Activated CD4-positive, alpha-beta memory T cell treated with anti-CD3 and anti-CD28 coated beads for 36 hours (primary cell): ENCODE measurements around the gene XKRX. TPM values are rescaled to one million over a fixed set of nuclear protein-coding genes. Genes with fewer than 3 reads are reported as not detected.

Experiments used
- CTCF ChIA-PET: fragments of 350-600 bp; sonication (Branson Sonifier 250); formaldehyde crosslinking; loops from one replicate; lab custom pipeline; 2021; ENCODE audit warnings: antibody characterized with exemption, inconsistent platforms; lab: Charles Lee
- POLR2A ChIA-PET: fragments of 350-600 bp; sonication (Branson Sonifier 250); formaldehyde crosslinking; loops from one replicate; lab custom pipeline; 2021; ENCODE audit warnings: antibody characterized with exemption; lab: Charles Lee
- DNase-seq: peaks from one replicate; pipeline ENCODE4 v3.0.0-alpha.2; 2020
- H3K27ac Mint-ChIP-seq: one replicate; pipeline ENCODE4 v1.8.0; 2021; ENCODE audit warnings: mixed read lengths
- H3K27me3 Mint-ChIP-seq: one replicate; pipeline ENCODE4 v1.8.0; 2021; ENCODE audit warnings: mixed read lengths
- H3K36me3 Mint-ChIP-seq: one replicate; pipeline ENCODE4 v1.8.0; 2021; ENCODE audit warnings: mixed read lengths
- H3K4me1 Mint-ChIP-seq: one replicate; pipeline ENCODE4 v1.8.0; 2021; ENCODE audit warnings: low read depth, mixed read lengths
- H3K4me3 Mint-ChIP-seq: one replicate; pipeline ENCODE4 v1.8.0; 2021; ENCODE audit warnings: mild to moderate bottlenecking, mixed read lengths
- H3K9me3 Mint-ChIP-seq: one replicate; pipeline ENCODE4 v1.8.0; 2021; ENCODE audit warnings: mixed read lengths
- intact Hi-C: fragments of 100-400 bp; cut with micrococcal nuclease; formaldehyde crosslinking; loops from one replicate; pipeline ENCODE4 v1.15.1; 2023
- total RNA-seq, 2 experiments: library from RNA; stranded (reverse); gene quantifications; one replicate each; pipeline ENCODE4 v1.2.3, GENCODE V29; 2021

XKRX gene
- total RNA-seq, 2 experiments from 2014 or later: 0.45 to 0.48 TPM

- Mint-ChIP-seq H3K27me3 (peaks cover 1% of the 10 kb centered on the region), H3K4me3 (no peak overlapping the region), H3K27ac (no peak overlapping the region), H3K9me3 (no peaks in the 10 kb centered on the region), H3K36me3 (no peaks in the 10 kb centered on the region), H3K4me1 (peaks cover 3% of the 10 kb centered on the region)
- intact Hi-C loops: no loop called here
- ChIA-PET CTCF (no interaction called here), POLR2A (no interaction called here)
- no peak for DNase-seq
These were observed 48.3 kb downstream of the XKRX start for GRCh38 chrX:100880368-100880767.

- intact Hi-C loops: no loop called here
- Mint-ChIP-seq H3K4me3 (no peak within 1 kb of the TSS), H3K27me3 (no peaks in the 10 kb centered on the region), H3K36me3 (no peaks in the 10 kb centered on the region), H3K4me1 (no peaks in the 10 kb centered on the region), H3K27ac (no peak within 1 kb of the TSS), H3K9me3 (no peaks in the 10 kb centered on the region)
- ChIA-PET POLR2A (no interaction called here), CTCF (no interaction called here)
- DNase-seq: no peak
These were observed 54.4 kb downstream of the XKRX start, which contains the start of gene NOX1 for GRCh38 chrX:100874325-100874724. TSS of gene NOX1 (minus strand) at chrX:100874359. CDS start at chrX:100874139, 220 bp downstream.

- ChIA-PET POLR2A (no interaction called here), CTCF (no interaction called here)
- no peak for DNase-seq
- no peaks in the 10 kb centered on the region for H3K36me3 Mint-ChIP-seq
- H3K27ac Mint-ChIP-seq: no peak overlapping the region
- H3K9me3 Mint-ChIP-seq: no peaks in the 10 kb centered on the region
- intact Hi-C loops: no loop called here
- H3K4me1 Mint-ChIP-seq: no peaks in the 10 kb centered on the region
- H3K27me3 Mint-ChIP-seq: no peaks in the 10 kb centered on the region
- H3K4me3 Mint-ChIP-seq: no peak overlapping the region
These were observed 56.8 kb downstream of the XKRX start for GRCh38 chrX:100871594-100872560.

- H3K4me1 Mint-ChIP-seq: no peaks in the 10 kb centered on the region
- POLR2A ChIA-PET: no interaction called here
These were observed 58.2 kb downstream of the XKRX start for GRCh38 chrX:100870527-100870926.

GRCh38 chrX:100868273-100868672 is 60.4 kb downstream of the XKRX start:
- intact Hi-C loops: no loop called here

More at GRCh38 chrX:100870527-100870926, 58.2 kb downstream of the XKRX start:
- DNase-seq: no peak
- Mint-ChIP-seq H3K4me3 (no peak overlapping the region), H3K36me3 (no peaks in the 10 kb centered on the region), H3K9me3 (no peaks in the 10 kb centered on the region), H3K27ac (no peak overlapping the region), H3K27me3 (no peaks in the 10 kb centered on the region)
- intact Hi-C loops: no loop called here
- CTCF ChIA-PET: no interaction called here

GRCh38 chrX:100864657-100865391 is 63.9 kb downstream of the XKRX start:
- Mint-ChIP-seq H3K4me1 (no peaks in the 10 kb centered on the region), H3K9me3 (no peaks in the 10 kb centered on the region), H3K4me3 (no peak overlapping the region), H3K36me3 (no peaks in the 10 kb centered on the region), H3K27ac (no peak overlapping the region), H3K27me3 (no peaks in the 10 kb centered on the region)
- CTCF ChIA-PET: no interaction called here
- POLR2A ChIA-PET: interaction anchor here (0.6 kb wide), 1 partner anchor 56 kb away, joined by 3 read pairs; no protein-coding TSS in a partner anchor
- intact Hi-C loops: no loop called here
- no peak for DNase-seq

More at GRCh38 chrX:100868273-100868672, 60.4 kb downstream of the XKRX start:
- DNase-seq: no peak
- H3K9me3 Mint-ChIP-seq: no peaks in the 10 kb centered on the region
- no peaks in the 10 kb centered on the region for H3K36me3 Mint-ChIP-seq
- H3K4me1 Mint-ChIP-seq: no peaks in the 10 kb centered on the region
- no peak overlapping the region for H3K4me3 Mint-ChIP-seq
- ChIA-PET CTCF (no interaction called here), POLR2A (no interaction called here)
- no peak overlapping the region for H3K27ac Mint-ChIP-seq
- H3K27me3 Mint-ChIP-seq: no peaks in the 10 kb centered on the region

Other genes with a start within 250 kb of the XKRX start
- gene SYTL4, start 196.8 kb downstream of the XKRX start, total RNA-seq: not detected
- 10 to 100 TPM; 41.3 to 42.8 TPM for gene CSTF2, start 108.5 kb downstream of the XKRX start, total RNA-seq
- gene NOX1, start 54.6 kb downstream of the XKRX start, total RNA-seq: not detected
- gene ARL13A, start 40.8 kb upstream of the XKRX start, total RNA-seq: not detected
- gene TRMT2B, start 123.2 kb upstream of the XKRX start, total RNA-seq: 10 to 100 TPM; 19.6 to 21.2 TPM
- not detected for gene TMEM35A, start 150.0 kb upstream of the XKRX start, total RNA-seq
- gene CENPI, start 169.3 kb upstream of the XKRX start, total RNA-seq: 10 to 100 TPM; 21.1 to 22.3 TPM